ENCODE data around the gene DRD4. TPM values are rescaled to one million over a fixed set of nuclear protein-coding genes. Genes with fewer than 3 reads are reported as not detected.

DRD4 gene
- total and polyA plus RNA-seq, 2 experiments from 2014 or later: 1.1 TPM; not detected in 1

- H3K27me3 ChIP-seq: no peaks in the 10 kb centered on the region
- whole genome bisulfite sequencing (ENCODE audit: low lambda C conversion rate, missing lambda C conversion rate): 98% methylated on average over 11 of the region's 18 CpGs
- H3K4me1 ChIP-seq (ENCODE audit: insufficient read depth): peaks cover 13% of the 10 kb centered on the region
Measured at GRCh38 chr11:610146-610801, 26.8 kb upstream of the DRD4 start.

DNA sequence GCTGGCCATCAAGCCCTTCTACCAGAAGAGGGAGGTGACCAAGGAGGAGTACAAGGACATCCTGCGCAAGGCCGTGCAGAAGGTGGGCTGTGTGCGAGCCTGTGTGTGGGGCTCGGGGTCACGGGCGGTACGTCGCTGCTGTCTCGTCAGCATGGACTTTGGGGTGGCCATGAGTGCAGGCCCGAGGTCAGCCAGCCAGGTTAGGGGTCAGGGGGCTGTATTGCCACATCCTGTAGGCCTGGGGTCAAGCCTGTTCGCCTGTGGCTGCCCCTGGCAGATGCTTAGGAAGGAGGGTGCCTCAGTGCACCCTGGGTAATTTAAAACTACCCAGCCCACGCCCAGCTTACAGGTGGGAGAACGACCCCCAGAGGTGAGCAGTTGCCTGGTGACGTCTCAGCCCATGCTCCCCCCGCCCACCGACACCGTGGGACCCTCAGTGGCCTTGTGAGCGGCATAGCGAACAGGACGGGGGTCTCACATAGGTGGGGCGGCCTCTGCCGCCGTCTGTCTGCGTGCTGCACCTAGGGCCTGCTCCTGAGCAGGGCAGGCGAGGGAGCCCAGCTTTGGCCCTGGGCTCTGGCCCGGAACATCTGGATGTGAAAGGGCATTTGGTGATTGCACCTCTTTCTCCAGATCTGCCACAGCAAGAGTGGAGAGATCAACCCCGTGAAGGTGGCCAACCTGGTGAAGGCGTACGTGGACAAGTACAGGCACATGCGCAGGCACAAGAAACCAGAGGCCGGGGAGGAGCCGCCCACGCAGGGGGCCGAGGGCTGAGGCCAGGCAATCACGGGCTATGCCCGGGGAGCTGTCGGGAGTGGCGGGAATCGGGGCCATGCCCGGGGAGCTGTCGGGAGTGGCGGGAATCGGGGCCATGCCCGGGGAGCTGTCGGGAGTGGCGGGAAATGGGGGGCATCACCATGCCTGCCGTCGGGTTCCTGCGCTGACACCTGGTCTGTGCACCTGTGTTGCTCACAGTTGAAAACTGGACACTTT is 25.8 kb upstream of the DRD4 start:
- DNase-seq (ENCODE audit: low spot score): no peak
- Histone ChIP-seq H3K9me2 (replicated peaks; ENCODE audit: insufficient read depth) (no peaks in the 10 kb centered on the region), H3K4me3 (no peak overlapping the region), H4K20me1 (ENCODE audit: insufficient read depth, poor library complexity, severe bottlenecking) (peaks cover 23% of the 10 kb centered on the region), H3K4me1 (ENCODE audit: insufficient read depth) (peaks cover 14% of the 10 kb centered on the region), H3K4me2 (no peak overlapping the region), H3K79me2 (no peaks in the 10 kb centered on the region), H3K27ac (no peak overlapping the region), H3K36me3 (replicated peaks; ENCODE audit: insufficient read depth, low read depth) (no peaks in the 10 kb centered on the region), H3K9me3 (ENCODE audit: low read depth) (no peaks in the 10 kb centered on the region), H2AFZ (no peak overlapping the region), H3K27me3 (no peaks in the 10 kb centered on the region)
- WGBS (ENCODE audit: low lambda C conversion rate, missing lambda C conversion rate): 93% methylated on average over 49 of the region's 49 CpGs
- TF ChIP-seq, protein P1, sequence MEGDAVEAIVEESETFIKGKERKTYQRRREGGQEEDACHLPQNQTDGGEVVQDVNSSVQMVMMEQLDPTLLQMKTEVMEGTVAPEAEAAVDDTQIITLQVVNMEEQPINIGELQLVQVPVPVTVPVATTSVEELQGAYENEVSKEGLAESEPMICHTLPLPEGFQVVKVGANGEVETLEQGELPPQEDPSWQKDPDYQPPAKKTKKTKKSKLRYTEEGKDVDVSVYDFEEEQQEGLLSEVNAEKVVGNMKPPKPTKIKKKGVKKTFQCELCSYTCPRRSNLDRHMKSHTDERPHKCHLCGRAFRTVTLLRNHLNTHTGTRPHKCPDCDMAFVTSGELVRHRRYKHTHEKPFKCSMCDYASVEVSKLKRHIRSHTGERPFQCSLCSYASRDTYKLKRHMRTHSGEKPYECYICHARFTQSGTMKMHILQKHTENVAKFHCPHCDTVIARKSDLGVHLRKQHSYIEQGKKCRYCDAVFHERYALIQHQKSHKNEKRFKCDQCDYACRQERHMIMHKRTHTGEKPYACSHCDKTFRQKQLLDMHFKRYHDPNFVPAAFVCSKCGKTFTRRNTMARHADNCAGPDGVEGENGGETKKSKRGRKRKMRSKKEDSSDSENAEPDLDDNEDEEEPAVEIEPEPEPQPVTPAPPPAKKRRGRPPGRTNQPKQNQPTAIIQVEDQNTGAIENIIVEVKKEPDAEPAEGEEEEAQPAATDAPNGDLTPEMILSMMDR (IDR thresholded peaks at IDR 0.05; ENCODE audit: poor library complexity): no peak
- TF ChIP-seq EZH2 (IDR thresholded peaks at IDR 0.05; ENCODE audit: borderline replicate concordance) (no peak), EZH2phosphoT487 (IDR thresholded peaks at IDR 0.05; ENCODE audit: low read depth, severe bottlenecking, unreplicated experiment) (no peak)

More at GRCh38 chr11:610146-610801, 26.8 kb upstream of the DRD4 start:
- H3K9me2 ChIP-seq (replicated peaks; ENCODE audit: insufficient read depth): no peaks in the 10 kb centered on the region
- no peak overlapping the region for H3K27ac ChIP-seq
- H3K9me3 ChIP-seq (ENCODE audit: low read depth): no peaks in the 10 kb centered on the region
- no peak for DNase-seq (ENCODE audit: low spot score)
- H2AFZ ChIP-seq: no peak overlapping the region
- H3K36me3 ChIP-seq (replicated peaks; ENCODE audit: insufficient read depth, low read depth): no peaks in the 10 kb centered on the region
- no peak overlapping the region for H3K4me3 ChIP-seq
- TF ChIP-seq EZH2phosphoT487 (IDR thresholded peaks at IDR 0.05; ENCODE audit: low read depth, severe bottlenecking, unreplicated experiment): no peak
- peaks cover 23% of the 10 kb centered on the region for H4K20me1 ChIP-seq (ENCODE audit: insufficient read depth, poor library complexity, severe bottlenecking)
- H3K79me2 ChIP-seq: no peaks in the 10 kb centered on the region
- no peak overlapping the region for H3K4me2 ChIP-seq

GRCh38 chr11:612201-612960 is 24.7 kb upstream of the DRD4 start:
- Histone ChIP-seq H3K9me2 (replicated peaks; ENCODE audit: insufficient read depth) (no peaks in the 10 kb centered on the region), H3K79me2 (no peaks in the 10 kb centered on the region), H3K4me2 (no peak overlapping the region), H3K36me3 (replicated peaks; ENCODE audit: insufficient read depth, low read depth) (no peaks in the 10 kb centered on the region), H3K4me1 (ENCODE audit: insufficient read depth) (peaks cover 14% of the 10 kb centered on the region), H4K20me1 (ENCODE audit: insufficient read depth, poor library complexity, severe bottlenecking) (peaks cover 23% of the 10 kb centered on the region), H3K27ac (no peak overlapping the region), H3K4me3 (no peak overlapping the region), H3K9me3 (ENCODE audit: low read depth) (no peaks in the 10 kb centered on the region), H3K27me3 (no peaks in the 10 kb centered on the region), H2AFZ (no peak overlapping the region)
- TF ChIP-seq EZH2 (IDR thresholded peaks at IDR 0.05; ENCODE audit: borderline replicate concordance): no peak
- TF ChIP-seq EZH2phosphoT487 (IDR thresholded peaks at IDR 0.05; ENCODE audit: low read depth, severe bottlenecking, unreplicated experiment): no peak
- TF ChIP-seq, protein P1 (IDR thresholded peaks at IDR 0.05; ENCODE audit: poor library complexity): peak; percentile 16
- DNase-seq (ENCODE audit: low spot score): peak; percentile 51
- 84% methylated on average over 19 of the region's 27 CpGs for WGBS (ENCODE audit: low lambda C conversion rate, missing lambda C conversion rate)
